HepG2 (cell line): ENCODE results near the gene FAF2. TPM values are rescaled to one million over a fixed set of nuclear protein-coding genes. Genes with fewer than 3 reads are reported as not detected.
A peak's percentile ranks its signal among the peaks of the same experiment; 100 is the strongest.

Source experiments
- ARID5B ChIP-seq: IDR thresholded peaks from 2 replicates; pipeline ENCODE4 v1.4.0; 2020; ENCODE audit warnings: mild to moderate bottlenecking, missing genetic modification reagents
- DRAP1 ChIP-seq: IDR thresholded peaks from 2 replicates; pipeline ENCODE4 v1.6.1; 2016; ENCODE audit warnings: missing genetic modification reagents, missing compliant biosample characterization
- KAT8 ChIP-seq: IDR thresholded peaks from 2 replicates; pipeline ENCODE4 v1.6.1; 2016; ENCODE audit warnings: missing genetic modification reagents, missing compliant biosample characterization
- MTF2 ChIP-seq: sonication (generic); formaldehyde crosslinking; IDR thresholded peaks from 2 replicates; pipeline ENCODE4 v1.5.0; 2020; ENCODE audit warnings: missing genetic modification reagents, borderline replicate concordance
- NFE2L1 ChIP-seq: sonication (generic); formaldehyde crosslinking; IDR thresholded peaks from 2 replicates; pipeline ENCODE4 v1.4.0; 2020; ENCODE audit warnings: missing genetic modification reagents, mild to moderate bottlenecking, borderline replicate concordance
- NFKBIZ ChIP-seq: IDR thresholded peaks from 2 replicates; pipeline ENCODE4 v1.6.1; 2018; ENCODE audit warnings: missing genetic modification reagents, missing compliant biosample characterization
- PATZ1 ChIP-seq: sonication (generic); formaldehyde crosslinking; IDR thresholded peaks from 2 replicates; pipeline ENCODE4 v1.4.0; 2020; ENCODE audit warnings: missing genetic modification reagents
- SNAPC4 ChIP-seq: sonication (generic); formaldehyde crosslinking; IDR thresholded peaks from 2 replicates; pipeline ENCODE4 v1.4.0; 2020; ENCODE audit warnings: mild to moderate bottlenecking, missing genetic modification reagents
- ZBTB4 ChIP-seq: sonication (generic); formaldehyde crosslinking; IDR thresholded peaks from 2 replicates; pipeline ENCODE4 v1.4.0; 2020; ENCODE audit warnings: missing genetic modification reagents, mild to moderate bottlenecking, borderline replicate concordance
- ZNF317 ChIP-seq: sonication (generic); formaldehyde crosslinking; IDR thresholded peaks from 2 replicates; pipeline ENCODE4 v1.5.0; 2020; ENCODE audit warnings: mild to moderate bottlenecking, missing genetic modification reagents
- ZSCAN22 ChIP-seq: sonication (generic); formaldehyde crosslinking; IDR thresholded peaks from 2 replicates; pipeline ENCODE4 v1.4.0; 2020; ENCODE audit warnings: mild to moderate bottlenecking, missing genetic modification reagents
- polyA plus RNA-seq, 8 experiments: library from polyadenylated mRNA; depleted of rRNA in 3 of 8; stranded (reverse) in 7 of 8; unstranded in 1 of 8; fragments of >200 nt; fragmentation: Illumina TruSeq in 4 of 8; extraction: Trizol in 4 of 8; gene quantifications; 2 replicates each; pipeline versions ENCODE4 v1.2.1 to v1.2.3, GENCODE V29; 2011 to 2016; ENCODE audit warnings: low read depth in 4 of 8, missing spikeins in 1 of 8, mixed read lengths in 1 of 8; ENCODE audit not compliant: insufficient read depth in 1 of 8
- total RNA-seq, 5 experiments: library from RNA; depleted of rRNA; stranded (reverse); fragments of >200 nt; fragmentation: Illumina TruSeq; extraction: Trizol; gene quantifications; 2 replicates each; pipeline ENCODE4 v1.2.3, GENCODE V29; 2016; ENCODE audit warnings: low read depth in 1 of 5

The FAF2 gene
- total and polyA plus RNA-seq, 2 of the 13 experiments (the other 11 are each of a cell fraction or from before 2014, with no cell fraction given) = 27.8 to 34.3 TPM

GRCh38 chr5:176548967-176549444, 100.8 kb downstream of the FAF2 start, which contains the start of gene CDHR2 (continued):
- TF ChIP-seq SNAPC4 (CRISPR knock-in tag) (0 out of 2 replicates have a peak, but pooled peaks have one; percentile 35), MTF2 (CRISPR knock-in tag) (0 out of 2 replicates have a peak, but pooled peaks have one; percentile 64), ZNF317 (0 out of 2 replicates have a peak, but pooled peaks have one; percentile 7), NFKBIZ (CRISPR knock-in tag) (no peak), ARID5B (CRISPR knock-in tag) (0 out of 2 replicates have a peak, but pooled peaks have one; percentile 8), DRAP1 (CRISPR knock-in tag) (peak; percentile 73), ZBTB4 (CRISPR knock-in tag) (no peak), ZSCAN22 (0 out of 2 replicates have a peak, but pooled peaks have one; percentile 38), PATZ1 (CRISPR knock-in tag) (peak; percentile 70), NFE2L1 (CRISPR knock-in tag) (no peak), KAT8 (CRISPR knock-in tag) (peak; percentile 17; the same call in 1 of the 2 replicates)
